Psoas muscle (tissue), 8 donors: ENCODE measurements around the gene SFXN3. TPM values are rescaled to one million over a fixed set of nuclear protein-coding genes. Genes with fewer than 3 reads are reported as not detected.

ENCODE experiments used
- ATAC-seq, 4 donors: fragments of 200-7000 bp; cut with Tn5 transposase; one replicate each; pipeline ENCODE4 v1.9.1; 2020; ENCODE audit warnings: moderate library complexity in 3 of 4, mild to moderate bottlenecking in 2 of 4
- DNase-seq, 2 donors: peaks; one replicate each; pipeline ENCODE4 v3.0.0-alpha.2; 2020
- H3K27ac ChIP-seq: fragments of 200-600 bp; one replicate; pipeline ENCODE4 v1.8.0; 2022
- H3K27me3 ChIP-seq, 3 donors: fragments of 200-600 bp in 1 of 3; one replicate each; pipeline versions ENCODE4 v1.6.1 to v1.8.0; 2013 to 2022; ENCODE audit warnings: low read length in 2 of 3, mild to moderate bottlenecking in 2 of 3, moderate library complexity in 1 of 3; ENCODE audit not compliant: insufficient read depth in 3 of 3
- H3K36me3 ChIP-seq, 2 donors: fragments of 200-600 bp in 1 of 2; one replicate each; pipeline versions ENCODE4 v1.6.1 to v1.8.0; 2013 to 2022; ENCODE audit warnings: low read depth in 1 of 2, mild to moderate bottlenecking in 1 of 2, moderate library complexity in 1 of 2; ENCODE audit not compliant: insufficient read depth in 1 of 2
- H3K4me1 ChIP-seq: fragments of 200-600 bp; one replicate; pipeline ENCODE4 v1.8.0; 2022
- H3K4me3 ChIP-seq: fragments of 200-600 bp; one replicate; pipeline ENCODE4 v1.8.0; 2022; ENCODE audit warnings: mild to moderate bottlenecking
- H3K9me3 ChIP-seq: fragments of 200-600 bp; one replicate; pipeline ENCODE4 v1.8.0; 2022
- CTCF ChIP-seq: fragments of 200-600 bp; IDR thresholded peaks from one replicate; pipeline ENCODE4 v1.8.0; 2022; ENCODE audit warnings: antibody characterized with exemption
- WGBS, 3 donors: extraction: QIAGEN DNeasy Blood & Tissue Kit; methylation state at CpG; one replicate each; pipeline versions ENCODE4 v1.1.6 to v1.1.7; 2013; 5-methylcytosine and 5-hydroxymethylcytosine counted together
- intact Hi-C, 2 donors: fragments of 100-400 bp; cut with DNase I; formaldehyde crosslinking; loops; one replicate each; pipeline versions ENCODE4 v1.11.0 to v1.14.2; 2022
- polyA plus RNA-seq, 3 donors: library from polyadenylated mRNA; stranded (reverse); fragments of 200-250 nt; gene quantifications; one replicate each; pipeline ENCODE4 v1.2.3, GENCODE V29; 2013
- total RNA-seq, 4 donors: library from RNA; stranded (reverse); fragmentation: NEBNext Ultra II Directional in 2 of 4; extraction: Animal tissue kit (Norgen Biotek cat#: 25700) in 2 of 4; gene quantifications; one replicate each; pipeline versions ENCODE4 v1.2.1 to v1.2.4, GENCODE V29; 2021 to 2023
- donor health status: healthy with polysubstance abuse.
- donor health status: DM: no; HTN: no; CAD: no; lungs with moderate emphysema.
- donor health status: Bipolar disorder and iron deficiency.
- donor health status: healthy.
- donor health status: DM: yes; HTN: yes; CAD: no.
- donor health status: DM: no; HTN: no; CAD: no.
- donor health status: DM: no; HTN: no; CAD: no.
- donor health status: DM: yes; HTN: yes; CAD: no.

SFXN3 gene
- total and polyA plus RNA-seq, 7 donors = 3.2 to 7.0 (median 4.9) TPM

DNA sequence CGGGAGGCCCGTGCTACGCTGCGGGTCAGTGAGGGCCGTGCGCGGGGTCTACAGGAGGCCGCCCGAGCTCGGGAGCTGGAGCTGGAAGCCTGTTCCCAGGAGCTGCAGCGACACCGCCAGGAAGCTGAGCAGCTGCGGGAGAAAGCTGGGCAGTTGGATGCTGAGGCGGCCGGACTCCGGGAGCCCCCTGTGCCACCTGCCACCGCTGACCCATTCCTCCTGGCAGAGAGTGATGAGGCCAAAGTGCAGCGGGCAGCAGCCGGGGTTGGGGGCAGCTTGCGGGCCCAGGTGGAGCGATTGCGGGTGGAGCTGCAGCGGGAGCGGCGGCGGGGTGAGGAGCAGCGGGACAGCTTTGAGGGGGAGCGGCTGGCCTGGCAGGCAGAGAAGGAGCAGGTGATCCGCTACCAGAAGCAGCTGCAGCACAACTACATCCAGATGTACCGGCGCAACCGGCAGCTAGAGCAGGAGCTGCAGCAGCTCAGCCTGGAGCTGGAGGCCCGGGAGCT is 24.4 kb upstream of the SFXN3 start:
- Histone ChIP-seq H3K36me3 (peaks cover 0 to 52% of the 10 kb centered on the region in 2 donors), H3K27ac (peak overlapping the region; percentile 36), H3K4me1 (peaks cover 34% of the 10 kb centered on the region), H3K27me3 (no peaks in the 10 kb centered on the region), H3K9me3 (no peaks in the 10 kb centered on the region), H3K4me3 (no peak overlapping the region)
- intact Hi-C loops = no loop called here
- DNase-seq (no peak), ATAC-seq (no peak)
- no peak for TF ChIP-seq CTCF
- WGBS, 3 donors = 46 to 69% (median 55%) methylated on average over 28 to 33 of the region's 33 CpGs

GRCh38 chr10:101007099-101007711 is 23.8 kb upstream of the SFXN3 start:
- H3K27me3 ChIP-seq = no peaks in the 10 kb centered on the region
- ATAC-seq (no peak), DNase-seq (no peak)
- peak overlapping the region; percentile 36 for H3K27ac ChIP-seq
- H3K36me3 ChIP-seq = peaks cover 0 to 52% of the 10 kb centered on the region in 2 donors
- no peak for TF ChIP-seq CTCF
- intact Hi-C loops = no loop called here
- peaks cover 29% of the 10 kb centered on the region for H3K4me1 ChIP-seq
- H3K9me3 ChIP-seq = no peaks in the 10 kb centered on the region
- WGBS, 3 donors = 28 to 47% (median 33%) methylated on average over 9 to 11 of the region's 11 CpGs
- no peak overlapping the region for H3K4me3 ChIP-seq

- Histone ChIP-seq H3K27ac (no peak overlapping the region), H3K9me3 (no peaks in the 10 kb centered on the region), H3K4me1 (peaks cover 23% of the 10 kb centered on the region), H3K36me3 (peaks cover 0 to 44% of the 10 kb centered on the region in 2 donors), H3K4me3 (no peak overlapping the region), H3K27me3 (no peaks in the 10 kb centered on the region)
- intact Hi-C loops = no loop called here
- no peak for ATAC-seq
- 62 to 64% (median 63%) methylated on average over 13 of the region's 13 CpGs for WGBS, 3 donors
- DNase-seq = peak in 1 of 2 donors; percentile 28
- TF ChIP-seq CTCF = no peak
Observed at GRCh38 chr10:101007915-101008822, 22.9 kb upstream of the SFXN3 start.

- intact Hi-C loops = no loop called here
- H3K27ac ChIP-seq = no peak overlapping the region
- no peak for TF ChIP-seq CTCF
- H3K36me3 ChIP-seq = peaks cover 0 to 36% of the 10 kb centered on the region in 2 donors
- H3K4me1 ChIP-seq = peaks cover 18% of the 10 kb centered on the region
- WGBS, 3 donors = 74 to 78% (median 78%) methylated on average over 6 of the region's 6 CpGs
- no peaks in the 10 kb centered on the region for H3K9me3 ChIP-seq
- no peak overlapping the region for H3K4me3 ChIP-seq
- DNase-seq (peak in 1 of 2 donors; percentile 44), ATAC-seq (no peak)
- no peaks in the 10 kb centered on the region for H3K27me3 ChIP-seq
Observed at GRCh38 chr10:101008823-101009423, 22.1 kb upstream of the SFXN3 start.
